NCI-H69 (cell line): Measurements from ENCODE around the gene DYNC1LI2.
"Not testable (repeated sequence)": the region's sequence is repeated elsewhere in the genome, so short reads cannot be mapped to it uniquely, and the experiment has no call there.

Experiments
- DNase-seq: peaks from one replicate; lab custom pipeline; 2025; lab: John Stamatoyannopoulos, UW

Gene DYNC1LI2

DNA sequence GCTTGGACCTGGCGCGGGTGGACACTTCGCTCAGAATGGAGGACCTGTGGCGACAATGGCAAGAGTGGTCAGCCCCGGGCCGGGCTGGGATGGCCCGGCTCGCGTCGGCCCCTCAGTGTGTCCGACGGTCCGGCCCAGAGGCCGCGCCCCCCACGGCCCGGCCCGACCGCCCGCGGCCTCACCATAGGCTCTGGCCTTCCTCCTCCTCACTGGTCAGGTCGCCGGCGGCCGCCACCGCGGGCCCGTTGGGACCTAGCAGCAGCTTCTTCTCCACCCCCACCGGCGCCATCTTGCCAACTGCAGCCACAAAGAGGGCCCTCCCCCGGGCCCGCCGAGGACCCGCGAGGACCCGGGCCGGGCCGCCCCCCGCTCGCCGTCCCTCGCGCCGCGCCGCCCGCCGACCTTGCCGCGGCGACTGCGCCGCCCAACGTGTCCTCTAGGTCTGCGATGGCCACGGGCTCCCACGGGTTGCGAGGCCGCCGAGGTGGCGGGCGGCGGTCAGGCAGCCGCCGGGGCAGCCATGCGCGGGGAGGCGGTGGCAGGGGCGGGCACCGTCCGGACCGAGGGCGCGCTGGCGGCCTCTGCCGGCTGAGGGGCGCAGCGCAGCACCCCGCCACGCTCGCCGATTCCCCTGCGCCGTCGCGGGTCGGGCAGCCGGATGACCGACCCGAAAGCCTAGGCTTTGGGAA, at the start of gene DYNC1LI2:
TSS of gene DYNC1LI2 (minus strand) at position 307 of the 689 bp plus-strand sequence. CDS start at position 289, 18 bp downstream.
- DNase-seq = peak; percentile 76

DNA sequence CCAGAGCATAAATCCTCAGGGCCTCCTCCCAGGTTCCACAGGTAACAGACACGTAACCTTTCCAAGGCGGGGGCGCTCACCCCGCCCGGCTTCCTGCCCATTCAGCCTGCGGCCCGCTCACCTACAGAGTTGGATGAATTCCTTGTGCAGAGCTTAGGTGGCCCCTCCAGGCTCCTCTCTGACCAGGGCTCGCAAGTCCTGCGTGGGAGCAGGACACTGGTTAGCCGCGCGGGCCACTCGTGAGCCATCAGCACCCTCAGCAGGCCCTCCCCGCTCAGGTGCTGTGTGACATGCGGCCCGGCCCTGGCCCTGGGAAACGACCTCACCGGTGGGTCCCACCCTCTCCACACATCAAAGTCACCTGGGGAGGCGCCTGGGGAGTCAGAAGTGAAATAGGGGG, 49.4 kb upstream of the DYNC1LI2 start:
- no peak for DNase-seq

DNA sequence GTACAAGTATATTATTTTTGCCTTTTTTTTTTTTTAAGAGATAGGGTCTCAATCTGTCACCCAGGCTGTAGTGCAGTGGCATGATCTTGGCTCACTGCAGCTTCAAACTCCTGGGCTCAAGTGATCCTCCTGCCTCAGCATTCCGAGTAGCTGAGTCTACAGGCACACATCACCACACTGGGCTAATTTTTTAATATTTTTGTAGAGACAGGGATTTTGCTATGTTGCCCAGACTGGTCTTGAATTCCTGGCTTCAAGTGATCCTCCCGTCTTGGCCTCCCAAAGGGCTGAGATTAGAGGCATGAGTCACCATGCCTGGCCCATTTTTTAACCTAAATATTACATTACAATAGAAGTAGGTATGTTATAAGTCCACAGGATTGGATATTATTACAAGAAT, 46.8 kb upstream of the DYNC1LI2 start:
- DNase-seq = no peak

DNA sequence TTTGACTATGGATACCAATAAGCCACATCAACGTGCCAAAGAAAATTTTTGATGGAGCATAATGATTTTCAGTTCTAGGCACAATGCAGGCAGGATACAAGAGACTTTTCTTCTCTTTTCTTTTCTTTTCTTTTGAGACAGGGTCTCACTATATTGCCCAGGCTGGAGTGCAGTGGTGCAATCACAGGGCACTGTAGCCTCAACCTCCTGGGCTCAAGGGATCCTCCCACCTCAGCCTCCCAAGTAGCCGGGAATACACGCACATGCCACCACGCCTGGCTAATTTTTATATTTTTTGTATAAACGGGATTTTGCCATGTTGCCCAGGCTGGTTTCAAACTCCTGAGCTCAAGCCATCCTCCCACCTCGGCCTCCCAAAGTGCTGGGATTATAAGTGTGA, 42.6 kb upstream of the DYNC1LI2 start:
- DNase-seq = not testable (repeated sequence)

DNA sequence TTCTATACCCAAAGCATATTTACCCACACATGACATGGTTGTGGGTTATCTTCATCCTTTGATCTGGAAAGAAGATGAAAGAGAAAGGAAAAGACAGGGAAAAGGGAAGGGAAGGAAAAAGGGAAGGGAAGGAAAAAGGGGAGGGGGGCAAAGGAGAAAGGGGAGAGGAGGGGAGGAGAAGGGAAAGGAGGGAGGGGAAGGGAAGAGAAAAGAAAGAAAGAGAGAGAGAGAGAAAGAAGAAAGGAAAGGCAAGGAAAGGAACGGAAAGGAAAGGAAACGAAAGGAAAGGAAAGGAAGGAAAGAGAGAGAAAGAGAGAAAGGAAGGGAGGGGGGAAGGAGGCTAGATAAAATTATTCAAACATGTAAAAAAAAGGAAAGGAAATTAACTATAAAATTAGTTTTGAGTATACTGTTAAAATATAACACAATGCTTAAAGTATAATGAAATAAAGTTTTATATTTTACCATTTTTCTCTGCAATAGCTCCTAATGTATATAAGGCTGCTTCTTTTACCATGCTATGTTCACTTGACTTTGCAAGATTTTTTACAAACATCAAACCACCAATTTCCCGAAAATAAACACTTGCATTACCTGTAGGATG, 38.8 kb upstream of the DYNC1LI2 start:
- no peak for DNase-seq

DNA sequence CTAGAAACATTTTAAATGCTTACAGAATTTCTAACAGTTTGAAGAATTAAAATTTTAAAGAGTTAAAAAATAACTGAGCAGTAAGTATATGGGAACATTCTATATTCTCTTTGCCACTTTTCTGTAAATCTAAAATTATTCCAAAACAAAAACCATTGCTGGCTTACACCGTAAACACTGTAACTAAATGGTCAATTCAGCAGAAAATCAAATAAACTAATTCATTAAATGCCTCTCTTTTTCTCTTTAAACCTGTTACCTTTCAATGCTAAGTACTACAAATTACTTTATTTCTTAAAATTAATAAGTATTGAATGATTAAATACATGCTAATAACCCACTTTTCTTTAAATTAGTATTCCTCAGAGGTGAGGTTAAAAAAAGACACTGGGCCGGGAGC, 36.0 kb upstream of the DYNC1LI2 start:
- DNase-seq = no peak

DNA sequence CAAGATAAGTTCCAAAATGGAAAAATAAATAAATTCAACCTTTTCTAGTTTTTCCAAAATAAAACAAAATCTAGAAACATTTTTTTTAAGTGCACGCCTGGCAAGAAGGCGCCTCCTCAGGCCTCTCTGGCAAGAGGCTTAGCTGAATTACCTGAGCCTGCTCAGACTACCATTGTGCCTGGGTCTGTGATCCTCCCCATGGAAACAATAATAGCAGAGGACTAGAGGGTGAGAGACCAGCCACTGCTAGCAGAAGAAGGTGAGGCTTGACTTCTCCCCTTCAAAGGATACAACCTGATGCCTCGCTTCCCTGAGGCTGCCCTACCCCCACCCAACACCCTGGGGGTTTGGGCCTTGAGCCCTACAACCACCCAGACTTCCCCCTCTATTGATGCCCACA, 35.1 kb upstream of the DYNC1LI2 start:
- no peak for DNase-seq

DNA sequence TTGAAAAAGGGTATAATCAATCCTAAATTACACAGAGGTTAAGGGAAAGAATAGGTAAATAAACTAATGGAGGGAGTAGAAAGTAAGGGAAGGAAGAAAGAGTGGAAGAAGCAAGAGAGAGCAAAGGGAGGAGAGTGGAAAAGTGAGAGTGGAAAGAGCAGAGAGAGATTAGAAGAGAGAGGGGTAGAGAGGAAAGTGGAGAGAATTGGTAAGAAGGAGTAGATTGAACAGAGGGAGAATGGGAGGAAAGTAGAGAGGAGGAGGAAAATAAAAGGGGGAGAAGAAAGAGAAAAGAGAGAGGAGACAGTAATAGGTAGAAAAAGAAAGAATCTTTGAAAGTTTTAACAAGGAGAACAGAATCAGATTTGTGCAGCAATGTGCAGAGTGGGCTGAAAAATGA, 25.0 kb upstream of the DYNC1LI2 start:
- DNase-seq = no peak

DNA sequence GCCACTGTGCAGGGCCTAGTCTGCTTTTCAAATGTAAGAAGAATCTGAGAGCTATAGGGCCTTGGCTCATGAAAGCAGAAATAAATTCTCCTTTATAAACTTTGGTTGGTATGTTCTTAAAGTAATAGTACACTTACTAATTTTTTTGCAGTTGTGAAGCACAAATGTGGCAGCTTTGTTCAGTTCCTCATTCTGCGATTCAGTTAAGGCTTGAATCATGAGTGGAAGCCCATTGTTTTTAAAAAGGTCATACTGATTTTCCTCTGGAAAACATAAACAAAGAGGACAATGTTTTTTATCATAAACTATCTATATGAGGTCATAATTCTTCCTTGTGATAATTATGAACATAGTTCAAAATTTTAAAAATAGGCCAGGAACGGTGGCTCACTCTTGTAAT, 23.6 kb upstream of the DYNC1LI2 start:
- DNase-seq = no peak

DNA sequence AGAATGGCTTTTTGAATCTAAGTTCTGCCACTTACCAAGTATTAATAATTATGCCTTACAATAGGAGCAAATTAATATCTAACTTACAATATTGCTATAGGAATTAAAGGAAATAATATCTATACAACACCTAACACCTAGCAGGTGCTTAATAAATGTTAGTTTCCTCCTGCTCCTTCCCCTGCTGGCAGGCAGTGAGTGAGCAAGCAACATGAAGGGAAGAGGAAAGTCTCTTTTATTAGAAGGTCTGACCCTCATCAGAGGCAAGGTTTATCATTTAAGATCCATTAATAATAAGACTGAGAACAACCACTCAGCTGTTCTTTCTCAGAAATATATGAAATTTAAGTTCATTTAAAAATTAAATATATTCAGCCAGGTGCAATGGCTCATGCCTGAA, 6.7 kb upstream of the DYNC1LI2 start:
- DNase-seq = no peak

DNA sequence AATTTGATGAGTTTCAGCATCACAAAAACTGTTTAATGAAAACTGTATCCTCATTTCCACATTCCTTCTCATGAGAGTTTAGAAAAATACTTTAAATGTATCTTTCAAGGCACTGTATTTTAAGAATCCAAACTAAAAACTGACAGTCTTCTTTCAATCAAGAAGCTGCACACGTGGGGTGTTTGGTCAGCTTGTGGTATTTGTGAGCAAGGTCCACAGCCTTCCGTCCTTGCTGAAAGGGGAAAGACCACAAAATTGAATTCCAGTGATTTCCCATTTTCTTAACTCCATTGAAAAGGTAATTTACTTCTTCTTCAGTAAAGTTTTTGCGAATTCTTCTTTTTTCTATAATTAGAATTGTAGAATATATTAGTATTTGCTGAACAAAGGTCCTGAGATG, 3.4 kb upstream of the DYNC1LI2 start:
- no peak for DNase-seq

DNA sequence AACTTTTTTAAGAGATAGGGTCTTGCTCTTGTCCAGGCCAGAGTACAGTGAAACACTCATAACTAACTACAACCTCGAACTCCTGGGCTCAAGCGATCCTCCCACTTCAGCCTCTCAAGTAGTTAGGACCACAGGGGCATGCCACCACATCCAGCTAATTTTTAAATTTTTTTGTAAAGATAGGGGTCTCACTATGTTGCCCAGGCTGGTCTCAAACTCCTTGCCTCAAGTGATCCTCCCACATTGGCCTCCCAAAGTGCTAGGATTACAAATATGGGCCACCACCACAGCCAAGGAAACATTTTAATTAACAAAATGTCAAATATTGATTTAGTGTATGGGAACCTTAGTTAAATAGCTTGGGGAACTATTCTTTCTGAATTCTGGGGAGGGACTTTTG, 2.8 kb upstream of the DYNC1LI2 start:
- no peak for DNase-seq

DNA sequence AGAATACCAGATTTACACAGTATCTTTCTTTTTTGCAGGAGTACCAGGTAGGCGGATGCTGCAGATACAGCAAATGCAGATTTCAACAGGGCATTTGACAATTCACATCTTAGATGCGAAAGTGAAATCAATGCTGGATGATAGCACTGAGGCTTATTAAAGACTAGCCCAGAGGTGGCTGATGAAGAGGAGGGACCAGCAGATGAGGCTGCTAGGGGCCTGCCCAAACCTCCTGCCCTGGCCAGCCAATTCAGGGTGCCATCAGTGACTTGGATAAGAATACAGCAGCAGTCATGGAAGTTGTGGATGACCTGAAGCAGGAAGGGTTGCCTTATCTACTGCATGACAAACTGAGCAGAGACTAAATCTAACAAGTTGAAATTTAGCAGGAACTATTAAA, 1.5 kb upstream of the DYNC1LI2 start:
- no peak for DNase-seq

DNA sequence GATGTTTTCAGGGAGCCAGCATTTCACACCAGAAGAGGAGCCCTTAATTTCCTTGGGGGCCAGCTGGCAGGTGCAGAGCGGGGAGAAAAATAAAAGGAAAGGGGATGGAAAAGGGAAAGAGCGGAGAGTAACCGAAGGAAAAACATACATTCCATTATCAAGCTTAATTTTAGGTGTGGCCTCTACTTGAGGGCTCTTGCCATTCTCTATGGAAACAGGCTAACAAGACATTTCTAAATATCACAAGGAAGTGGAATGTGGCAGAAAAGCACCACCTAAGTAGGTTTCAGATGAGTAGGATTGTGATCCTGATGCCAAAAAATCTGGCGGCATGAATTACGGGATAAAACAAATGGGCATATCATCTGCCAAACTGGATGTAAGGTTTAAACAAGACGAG, 970 bp upstream of the DYNC1LI2 start:
- no peak for DNase-seq

DNA sequence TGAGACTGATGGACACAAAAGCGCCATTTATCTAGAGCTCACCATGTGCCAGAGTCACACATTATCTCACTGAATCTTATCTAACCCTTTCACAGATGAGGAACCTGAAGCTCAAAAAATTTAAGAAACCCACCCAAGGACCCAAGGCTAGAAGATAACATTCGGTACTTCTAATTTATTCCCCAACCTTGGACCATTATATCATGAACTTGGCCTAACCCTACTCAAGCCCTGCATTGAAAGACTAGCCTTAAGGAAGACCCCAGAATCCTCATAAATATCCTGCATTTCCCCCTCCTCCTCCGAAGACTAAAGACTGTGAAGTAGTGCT, 548 bp upstream of the DYNC1LI2 start:
- no peak for DNase-seq

DNA sequence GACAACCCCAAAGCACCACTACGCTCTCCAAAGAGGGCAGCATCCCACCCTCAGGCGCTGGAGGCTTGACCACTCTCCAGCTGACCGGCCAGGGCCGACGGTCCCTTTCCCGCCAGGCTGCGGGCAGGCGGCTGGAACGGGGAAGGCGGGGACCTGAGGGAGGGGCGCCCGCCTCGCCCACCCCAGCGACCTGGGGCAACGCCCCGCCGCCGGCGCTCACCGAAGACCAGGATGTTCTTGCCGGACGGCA, 431 bp downstream of the DYNC1LI2 start:
- DNase-seq = peak; percentile 32

DNA sequence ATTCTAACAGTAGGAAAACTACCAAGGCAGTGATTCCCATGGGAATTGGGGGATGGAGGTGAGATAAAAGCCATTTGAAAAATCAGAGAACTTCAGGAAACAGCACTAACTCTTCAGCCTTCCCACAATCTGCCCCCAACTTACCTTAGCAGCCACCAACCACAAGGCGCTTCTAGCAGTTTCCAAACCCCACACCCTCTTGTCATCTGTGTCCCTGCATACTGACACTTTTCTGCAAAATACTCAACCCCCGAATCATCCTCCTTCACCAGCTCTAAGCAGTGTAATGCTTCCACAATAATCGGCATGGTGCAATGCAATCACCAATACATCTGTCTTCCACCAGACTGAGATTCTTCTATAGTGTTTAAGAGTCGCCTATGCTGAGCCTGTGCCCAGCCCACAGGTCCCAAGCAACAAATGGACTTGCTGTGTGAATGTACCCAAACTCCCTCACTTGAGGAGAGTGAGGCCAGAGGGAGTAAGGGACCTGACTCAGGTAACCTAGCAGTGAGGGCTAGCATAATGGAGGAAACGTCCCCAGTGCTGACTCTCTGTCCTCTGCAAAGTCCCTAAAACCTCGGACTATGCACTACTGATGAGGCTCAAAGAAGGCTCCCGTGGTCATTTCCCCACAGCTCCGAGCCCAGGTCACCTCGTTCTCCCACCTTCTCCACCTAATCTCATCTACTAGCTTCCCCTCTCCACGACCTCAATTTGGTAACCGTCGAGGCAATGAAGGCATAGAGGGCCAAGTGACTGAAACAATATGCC, 943 bp downstream of the DYNC1LI2 start:
- DNase-seq = no peak

DNA sequence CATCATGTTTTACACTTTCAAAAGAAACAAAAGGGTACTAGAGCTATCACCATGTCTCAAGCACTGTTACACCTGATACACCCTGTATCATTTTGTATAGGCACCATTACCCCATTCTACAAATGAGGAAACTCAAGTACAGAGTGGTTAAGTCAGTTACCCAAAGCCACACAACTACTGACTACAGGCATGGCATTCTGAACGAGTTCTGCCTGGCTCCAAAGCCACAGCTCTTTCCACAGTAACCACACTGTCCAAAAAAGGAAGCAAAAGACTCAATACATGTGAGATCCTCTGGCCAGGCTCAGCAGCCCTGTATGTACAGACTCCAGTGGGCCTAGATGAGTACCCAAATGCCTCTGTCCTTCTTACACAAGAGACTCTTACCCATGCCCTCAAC, 4.7 kb downstream of the DYNC1LI2 start:
- no peak for DNase-seq

DNA sequence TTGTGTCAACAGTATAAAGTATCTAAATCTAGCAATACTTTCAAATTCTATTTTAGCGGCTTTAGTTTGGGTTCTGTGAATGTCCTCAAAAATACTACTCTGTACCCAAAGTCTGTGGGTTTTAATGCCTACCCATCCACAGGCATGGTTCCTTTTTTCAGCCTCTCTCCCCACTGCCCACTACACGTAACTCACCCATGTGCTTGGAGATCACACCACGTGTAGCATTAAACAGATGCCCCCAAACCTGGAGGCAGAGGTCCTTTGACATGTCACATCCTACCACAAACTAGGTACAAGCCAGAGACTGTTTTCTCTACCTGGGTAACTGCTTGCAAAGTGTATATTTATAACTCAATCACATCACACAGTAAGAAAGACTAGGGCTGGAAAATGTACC, 5.4 kb downstream of the DYNC1LI2 start:
- DNase-seq = no peak

DNA sequence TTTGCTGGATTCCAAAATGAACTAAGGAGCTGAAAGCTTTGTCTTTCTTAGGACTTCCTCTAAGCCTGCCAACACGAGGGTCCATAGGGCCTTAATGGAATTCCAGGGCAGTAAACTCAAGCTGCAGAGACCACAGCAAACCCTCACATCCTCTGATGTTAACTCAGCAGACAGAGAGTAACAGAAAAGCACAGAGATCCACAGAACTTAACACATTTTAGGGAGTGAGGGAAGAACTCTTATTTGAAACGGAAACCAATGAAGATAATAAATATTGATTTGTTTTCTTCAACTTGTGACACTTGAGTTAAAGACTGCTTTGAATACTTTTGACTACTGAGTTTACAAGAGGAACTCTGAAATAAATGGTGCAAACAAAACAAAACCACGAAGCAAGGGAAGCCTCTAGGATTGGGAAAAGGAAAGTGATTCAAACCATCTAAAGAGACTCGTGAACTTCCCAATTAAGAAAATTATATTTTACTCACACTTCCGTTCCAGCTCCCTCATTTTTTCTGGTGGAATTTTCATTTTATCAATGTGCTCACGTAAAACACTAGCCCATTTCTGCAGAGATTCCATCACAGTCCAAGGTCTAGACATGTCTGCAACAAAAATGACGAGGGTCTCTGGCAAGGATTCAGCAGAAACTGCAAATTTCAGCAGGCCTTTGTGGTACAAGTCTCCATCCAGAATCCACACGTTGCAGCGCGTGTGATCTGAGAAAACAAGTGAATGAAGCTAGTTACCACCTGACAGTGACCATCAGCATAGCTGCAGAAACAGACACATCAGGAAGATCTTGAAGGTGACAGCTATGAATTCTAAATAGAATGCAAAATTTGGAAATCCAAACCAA, 9.2 kb downstream of the DYNC1LI2 start:
- no peak for DNase-seq

DNA sequence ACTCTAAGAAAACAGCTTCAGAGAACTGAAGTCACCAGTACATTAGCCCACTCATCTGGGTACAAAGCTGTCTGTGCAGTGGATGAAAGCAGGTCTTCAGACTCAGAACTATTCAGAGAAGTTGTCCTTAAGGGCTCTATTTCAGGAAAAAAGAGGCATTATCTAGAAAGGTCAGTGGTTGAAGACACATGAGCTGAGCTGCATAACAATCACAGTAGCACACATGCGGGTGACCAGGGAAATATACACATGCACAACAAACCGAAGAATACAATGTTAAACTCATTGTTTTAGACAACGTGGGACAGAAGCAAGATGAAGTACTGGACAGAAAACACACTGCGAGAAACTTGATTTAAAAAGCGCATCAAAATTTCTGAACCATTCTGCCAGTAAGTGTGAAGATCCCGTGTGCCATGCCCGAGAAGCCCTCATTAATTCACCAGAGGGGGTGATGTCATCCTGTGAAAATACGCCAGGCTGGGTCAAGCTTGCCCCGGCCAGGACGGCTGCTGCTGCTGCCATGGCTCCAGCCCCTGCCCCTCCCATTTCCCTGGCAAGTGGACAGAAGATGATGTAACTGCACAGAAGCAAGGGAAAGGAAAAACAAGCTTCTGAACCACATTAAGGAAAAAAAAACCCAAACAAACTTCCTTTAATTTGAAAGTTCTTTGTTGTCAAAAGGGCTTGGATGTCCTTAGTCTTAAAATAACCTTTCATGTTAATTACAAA, 10.1 kb downstream of the DYNC1LI2 start:
- peak; percentile 62 for DNase-seq

DNA sequence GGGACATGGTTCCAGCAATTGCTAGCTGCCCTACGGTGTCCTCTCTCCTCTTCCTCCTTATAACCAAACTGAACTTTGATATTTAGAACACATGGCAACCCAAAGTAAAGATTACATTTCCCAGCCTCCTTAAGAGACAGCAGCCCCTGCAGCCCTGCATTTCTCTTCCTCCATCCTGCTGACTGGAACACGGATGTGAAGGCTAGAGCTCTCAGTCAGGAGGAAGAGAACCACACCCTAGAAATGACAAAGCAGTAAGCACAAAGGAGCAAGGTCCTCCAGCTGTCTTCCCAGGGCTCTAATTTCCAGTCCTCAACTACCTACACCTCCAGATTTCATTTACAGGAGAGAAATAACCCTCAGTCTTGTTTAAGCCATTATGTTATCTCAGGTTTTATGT, 10.9 kb downstream of the DYNC1LI2 start:
- peak; percentile 52 for DNase-seq
